DMS79 treated with DMSO at 0.1 percent for 48 hours (cell line): ENCODE data around the gene DBX1.

Source experiments
- DNase-seq: peaks from one replicate; lab custom pipeline; 2025; lab: John Stamatoyannopoulos, UW

DBX1 gene

GRCh38 chr11:20120134-20120925 lies 39.9 kb downstream of the DBX1 start:
- DNase-seq: no peak

- DNase-seq: no peak
Measured at GRCh38 chr11:20119315-20119714, 41.0 kb downstream of the DBX1 start.

- no peak for DNase-seq
Measured at GRCh38 chr11:20118209-20118608, 42.1 kb downstream of the DBX1 start.

- DNase-seq: no peak
Measured at GRCh38 chr11:20117291-20117690, 43.0 kb downstream of the DBX1 start.

- DNase-seq: no peak
Measured at GRCh38 chr11:20116825-20117224, 43.5 kb downstream of the DBX1 start.

GRCh38 chr11:20114588-20114987 lies 45.7 kb downstream of the DBX1 start:
- DNase-seq: no peak

- no peak for DNase-seq
Measured at GRCh38 chr11:20113149-20113438, 47.2 kb downstream of the DBX1 start.

- DNase-seq: no peak
Measured at GRCh38 chr11:20112291-20113148, 47.8 kb downstream of the DBX1 start.

GRCh38 chr11:20111871-20112270 lies 48.4 kb downstream of the DBX1 start:
- DNase-seq: no peak

- peak; percentile 23 for DNase-seq
Measured at GRCh38 chr11:20110908-20111669, 49.2 kb downstream of the DBX1 start.

GRCh38 chr11:20109731-20110445 lies 50.4 kb downstream of the DBX1 start:
- no peak for DNase-seq
